GM12878 (cell line): ENCODE results near the gene CCDC85B. TPM values are rescaled to one million over a fixed set of nuclear protein-coding genes. Genes with fewer than 3 reads are reported as not detected.

Experiments
- CEBPB ChIP-seq, 2 experiments: fragments of 150-350 bp in 1 of 2; IDR thresholded peaks; 2 replicates each; pipeline ENCODE4 v1.6.1; 2012 to 2014; ENCODE audit warnings: low read depth in 2 of 2, low read length in 2 of 2, borderline replicate concordance in 1 of 2, inconsistent platforms in 1 of 2
- CHD1 ChIP-seq: IDR thresholded peaks from 2 replicates; pipeline ENCODE4 v1.6.1; 2012; ENCODE audit warnings: low read depth, low read length, improper control_type of control experiment
- DPF2 ChIP-seq: fragments of 450-650 bp; IDR thresholded peaks from 2 replicates; pipeline ENCODE4 v1.6.1; 2017; ENCODE audit warnings: mild to moderate bottlenecking
- IKZF1 ChIP-seq: fragments of 450-650 bp; conservative IDR thresholded peaks from 2 replicates; pipeline ENCODE4 v1.6.1; 2017; ENCODE audit warnings: antibody characterized with exemption, mild to moderate bottlenecking
- MXI1 ChIP-seq: fragments of 150-350 bp; IDR thresholded peaks from 2 replicates; pipeline ENCODE4 v1.6.1; 2011; ENCODE audit warnings: low read depth, mild to moderate bottlenecking, inconsistent platforms, low read length, improper control_type of control experiment
- NRF1 ChIP-seq: conservative IDR thresholded peaks from 2 replicates; pipeline ENCODE4 v1.6.1; 2011; ENCODE audit warnings: mild to moderate bottlenecking, low read depth, low read length, improper control_type of control experiment
- PML ChIP-seq: IDR thresholded peaks from 2 replicates; pipeline ENCODE4 v1.6.1; 2012; ENCODE audit warnings: low read length, inconsistent platforms
- POLR2A ChIP-seq: IDR thresholded peaks from 2 replicates; pipeline ENCODE4 v1.6.1; 2011; ENCODE audit warnings: low read depth, mild to moderate bottlenecking, low read length
- SMC3 ChIP-seq: IDR thresholded peaks from 2 replicates; pipeline ENCODE4 v1.6.1; 2011; ENCODE audit warnings: low read length, improper control_type of control experiment, borderline replicate concordance
- SREBF1 ChIP-seq: IDR thresholded peaks from 2 replicates; pipeline ENCODE4 v1.6.1; 2012; ENCODE audit warnings: mild to moderate bottlenecking, low read length
- SRF ChIP-seq, 2 experiments: IDR thresholded peaks; 2 replicates each; pipeline ENCODE4 v1.6.1; 2011; ENCODE audit warnings: low read depth in 2 of 2, low read length in 2 of 2, mild to moderate bottlenecking in 1 of 2, moderate library complexity in 1 of 2
- SUPT20H ChIP-seq: IDR thresholded peaks from 2 replicates; pipeline ENCODE4 v1.6.1; 2011; ENCODE audit warnings: low read depth, mild to moderate bottlenecking, low read length, moderate library complexity, borderline replicate concordance; ENCODE audit not compliant: control insufficient read depth
- SUZ12 ChIP-seq: fragments of 200-600 bp; sonication (generic); IDR thresholded peaks from one replicate; pipeline ENCODE4 v1.6.1; 2018; ENCODE audit warnings: antibody characterized with exemption, mild to moderate bottlenecking; ENCODE audit not compliant: unreplicated experiment
- TBL1XR1 ChIP-seq: IDR thresholded peaks from 2 replicates; pipeline ENCODE4 v1.6.1; 2012; ENCODE audit warnings: low read depth, low read length, improper control_type of control experiment
- ZBTB40 ChIP-seq: fragments of 450-650 bp; IDR thresholded peaks from 2 replicates; pipeline ENCODE4 v1.6.1; 2016; ENCODE audit warnings: mild to moderate bottlenecking, moderate library complexity, borderline replicate concordance
- ZNF207 ChIP-seq: fragments of 450-650 bp; IDR thresholded peaks from 2 replicates; pipeline ENCODE4 v1.6.1; 2014; ENCODE audit warnings: antibody characterized with exemption, mild to moderate bottlenecking, borderline replicate concordance
- ZNF24 ChIP-seq: fragments of 450-650 bp; IDR thresholded peaks from 2 replicates; pipeline ENCODE4 v1.6.1; 2017; ENCODE audit warnings: antibody characterized with exemption, mild to moderate bottlenecking
- polyA plus RNA-seq, 11 experiments: library from polyadenylated mRNA; depleted of rRNA in 4 of 11; unstranded in 6 of 11; stranded (reverse) in 5 of 11; fragments of >200 nt; fragmentation: Nextera tagmentation in 4 of 11; fragmentation: Illumina TruSeq in 1 of 11; extraction: Ambion mirVana in 4 of 11; extraction: Trizol in 1 of 11; gene quantifications; 1 replicate in 1 of 11; 2 replicates in 10 of 11; pipeline versions ENCODE4 v1.2.1 to v1.2.3, GENCODE V29; 2011 to 2016; ENCODE audit warnings: inconsistent platforms in 2 of 11, missing spikeins in 2 of 11, low read depth in 1 of 11
- total RNA-seq, 4 experiments: library from RNA; depleted of rRNA in 3 of 4; stranded (reverse); fragments of >200 nt in 3 of 4; fragmentation: Illumina TruSeq in 1 of 4; extraction: Trizol in 1 of 4; gene quantifications; 2 replicates each; pipeline versions ENCODE4 v1.2.1 to v1.2.3, GENCODE V29; 2013 to 2021
- TF ChIP-seq, protein P1 (sequence below): fragments of 450-650 bp; formaldehyde crosslinking; IDR thresholded peaks from 2 replicates; pipeline ENCODE4 v1.5.0; 2022; ENCODE audit warnings: mild to moderate bottlenecking, missing genetic modification characterization
- TF ChIP-seq, protein P2 (sequence below): IDR thresholded peaks from 2 replicates; pipeline ENCODE4 v1.6.1; 2012; ENCODE audit warnings: improper control_type of control experiment, low read depth, low read length; ENCODE audit not compliant: insufficient replicate concordance

Gene CCDC85B
- total and polyA plus RNA-seq, 10 of the 15 experiments (the other 5 are each of a cell fraction or from before 2014, with no cell fraction given), result 0.32 to 114 (median 49.5) TPM

- TF ChIP-seq ZBTB40 (peak; percentile 79), CHD1 (no peak), ZNF207 (no peak), ZNF24 (no peak), NRF1 (no peak), PML (no peak), POLR2A (peak; percentile 83), SREBF1 (no peak), SMC3 (no peak), SUZ12 (no peak), SRF (IDR thresholded peaks at IDR 0.05; ENCODE audit: low read depth in 2 of 2, low read length in 2 of 2) (peak in 1 of 2 experiments; percentile 18; a peak in 1 of 4 replicates), CEBPB (IDR thresholded peaks at IDR 0.05; ENCODE audit: borderline replicate concordance in 1 of 2, low read depth in 2 of 2, low read length in 2 of 2) (no peak), MXI1 (no peak), IKZF1 (peak; percentile 66), SUPT20H (no peak), DPF2 (no peak), TBL1XR1 (no peak)
- TF ChIP-seq, protein P1, sequence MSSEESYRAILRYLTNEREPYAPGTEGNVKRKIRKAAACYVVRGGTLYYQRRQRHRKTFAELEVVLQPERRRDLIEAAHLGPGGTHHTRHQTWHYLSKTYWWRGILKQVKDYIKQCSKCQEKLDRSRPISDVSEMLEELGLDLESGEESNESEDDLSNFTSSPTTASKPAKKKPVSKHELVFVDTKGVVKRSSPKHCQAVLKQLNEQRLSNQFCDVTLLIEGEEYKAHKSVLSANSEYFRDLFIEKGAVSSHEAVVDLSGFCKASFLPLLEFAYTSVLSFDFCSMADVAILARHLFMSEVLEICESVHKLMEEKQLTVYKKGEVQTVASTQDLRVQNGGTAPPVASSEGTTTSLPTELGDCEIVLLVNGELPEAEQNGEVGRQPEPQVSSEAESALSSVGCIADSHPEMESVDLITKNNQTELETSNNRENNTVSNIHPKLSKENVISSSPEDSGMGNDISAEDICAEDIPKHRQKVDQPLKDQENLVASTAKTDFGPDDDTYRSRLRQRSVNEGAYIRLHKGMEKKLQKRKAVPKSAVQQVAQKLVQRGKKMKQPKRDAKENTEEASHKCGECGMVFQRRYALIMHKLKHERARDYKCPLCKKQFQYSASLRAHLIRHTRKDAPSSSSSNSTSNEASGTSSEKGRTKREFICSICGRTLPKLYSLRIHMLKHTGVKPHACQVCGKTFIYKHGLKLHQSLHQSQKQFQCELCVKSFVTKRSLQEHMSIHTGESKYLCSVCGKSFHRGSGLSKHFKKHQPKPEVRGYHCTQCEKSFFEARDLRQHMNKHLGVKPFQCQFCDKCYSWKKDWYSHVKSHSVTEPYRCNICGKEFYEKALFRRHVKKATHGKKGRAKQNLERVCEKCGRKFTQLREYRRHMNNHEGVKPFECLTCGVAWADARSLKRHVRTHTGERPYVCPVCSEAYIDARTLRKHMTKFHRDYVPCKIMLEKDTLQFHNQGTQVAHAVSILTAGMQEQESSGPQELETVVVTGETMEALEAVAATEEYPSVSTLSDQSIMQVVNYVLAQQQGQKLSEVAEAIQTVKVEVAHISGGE (CRISPR knock-in tag), result peak; percentile 53
- TF ChIP-seq, protein P2, sequence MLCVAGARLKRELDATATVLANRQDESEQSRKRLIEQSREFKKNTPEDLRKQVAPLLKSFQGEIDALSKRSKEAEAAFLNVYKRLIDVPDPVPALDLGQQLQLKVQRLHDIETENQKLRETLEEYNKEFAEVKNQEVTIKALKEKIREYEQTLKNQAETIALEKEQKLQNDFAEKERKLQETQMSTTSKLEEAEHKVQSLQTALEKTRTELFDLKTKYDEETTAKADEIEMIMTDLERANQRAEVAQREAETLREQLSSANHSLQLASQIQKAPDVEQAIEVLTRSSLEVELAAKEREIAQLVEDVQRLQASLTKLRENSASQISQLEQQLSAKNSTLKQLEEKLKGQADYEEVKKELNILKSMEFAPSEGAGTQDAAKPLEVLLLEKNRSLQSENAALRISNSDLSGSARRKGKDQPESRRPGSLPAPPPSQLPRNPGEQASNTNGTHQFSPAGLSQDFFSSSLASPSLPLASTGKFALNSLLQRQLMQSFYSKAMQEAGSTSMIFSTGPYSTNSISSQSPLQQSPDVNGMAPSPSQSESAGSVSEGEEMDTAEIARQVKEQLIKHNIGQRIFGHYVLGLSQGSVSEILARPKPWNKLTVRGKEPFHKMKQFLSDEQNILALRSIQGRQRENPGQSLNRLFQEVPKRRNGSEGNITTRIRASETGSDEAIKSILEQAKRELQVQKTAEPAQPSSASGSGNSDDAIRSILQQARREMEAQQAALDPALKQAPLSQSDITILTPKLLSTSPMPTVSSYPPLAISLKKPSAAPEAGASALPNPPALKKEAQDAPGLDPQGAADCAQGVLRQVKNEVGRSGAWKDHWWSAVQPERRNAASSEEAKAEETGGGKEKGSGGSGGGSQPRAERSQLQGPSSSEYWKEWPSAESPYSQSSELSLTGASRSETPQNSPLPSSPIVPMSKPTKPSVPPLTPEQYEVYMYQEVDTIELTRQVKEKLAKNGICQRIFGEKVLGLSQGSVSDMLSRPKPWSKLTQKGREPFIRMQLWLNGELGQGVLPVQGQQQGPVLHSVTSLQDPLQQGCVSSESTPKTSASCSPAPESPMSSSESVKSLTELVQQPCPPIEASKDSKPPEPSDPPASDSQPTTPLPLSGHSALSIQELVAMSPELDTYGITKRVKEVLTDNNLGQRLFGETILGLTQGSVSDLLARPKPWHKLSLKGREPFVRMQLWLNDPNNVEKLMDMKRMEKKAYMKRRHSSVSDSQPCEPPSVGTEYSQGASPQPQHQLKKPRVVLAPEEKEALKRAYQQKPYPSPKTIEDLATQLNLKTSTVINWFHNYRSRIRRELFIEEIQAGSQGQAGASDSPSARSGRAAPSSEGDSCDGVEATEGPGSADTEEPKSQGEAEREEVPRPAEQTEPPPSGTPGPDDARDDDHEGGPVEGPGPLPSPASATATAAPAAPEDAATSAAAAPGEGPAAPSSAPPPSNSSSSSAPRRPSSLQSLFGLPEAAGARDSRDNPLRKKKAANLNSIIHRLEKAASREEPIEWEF, result no peak
Measured at GRCh38 chr11:65894034-65894591, 3.6 kb downstream of the CCDC85B start (continued).
